D341Med (cell line): ENCODE data around the gene EEF1A2.
A peak's percentile ranks its signal among the peaks of the same experiment; 100 is the strongest.

Source experiments
- DNase-seq: peaks from one replicate; pipeline ENCODE4 v3.0.0; 2012; ENCODE audit warnings: low spot score

The EEF1A2 gene

DNA sequence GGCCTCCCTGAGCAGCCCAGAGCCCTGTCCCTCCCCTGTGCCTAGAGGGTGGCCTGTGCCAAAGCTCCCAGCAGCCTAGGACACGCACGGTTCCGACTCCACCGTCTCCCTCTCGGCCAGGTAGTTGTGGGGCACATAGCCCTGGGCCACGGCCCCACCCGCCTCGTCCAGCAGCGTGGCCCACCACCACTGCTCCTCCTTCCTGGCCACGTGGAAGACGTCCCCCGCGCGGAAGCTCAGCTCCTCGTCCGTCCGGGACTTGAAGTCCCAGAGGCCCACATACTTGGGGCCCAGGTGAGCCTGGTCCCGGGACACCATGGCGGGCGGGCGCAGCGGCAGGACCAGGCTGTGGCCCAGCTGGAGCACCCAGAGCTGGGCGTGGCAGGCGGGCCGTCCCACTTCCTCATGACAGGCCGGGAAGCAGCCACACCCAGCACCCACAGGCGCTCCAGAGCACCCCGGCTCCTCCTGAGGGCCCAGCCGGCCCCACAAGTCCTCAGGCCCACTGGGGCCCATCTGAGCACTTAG is 38.2 kb upstream of the EEF1A2 start, which contains the start of gene PTK6:
Gene PTK6, minus strand, starts transcription at position 380 of the 528 bp plus-strand sequence. Its CDS starts 62 bp downstream, at position 318.
- no peak for DNase-seq

DNA sequence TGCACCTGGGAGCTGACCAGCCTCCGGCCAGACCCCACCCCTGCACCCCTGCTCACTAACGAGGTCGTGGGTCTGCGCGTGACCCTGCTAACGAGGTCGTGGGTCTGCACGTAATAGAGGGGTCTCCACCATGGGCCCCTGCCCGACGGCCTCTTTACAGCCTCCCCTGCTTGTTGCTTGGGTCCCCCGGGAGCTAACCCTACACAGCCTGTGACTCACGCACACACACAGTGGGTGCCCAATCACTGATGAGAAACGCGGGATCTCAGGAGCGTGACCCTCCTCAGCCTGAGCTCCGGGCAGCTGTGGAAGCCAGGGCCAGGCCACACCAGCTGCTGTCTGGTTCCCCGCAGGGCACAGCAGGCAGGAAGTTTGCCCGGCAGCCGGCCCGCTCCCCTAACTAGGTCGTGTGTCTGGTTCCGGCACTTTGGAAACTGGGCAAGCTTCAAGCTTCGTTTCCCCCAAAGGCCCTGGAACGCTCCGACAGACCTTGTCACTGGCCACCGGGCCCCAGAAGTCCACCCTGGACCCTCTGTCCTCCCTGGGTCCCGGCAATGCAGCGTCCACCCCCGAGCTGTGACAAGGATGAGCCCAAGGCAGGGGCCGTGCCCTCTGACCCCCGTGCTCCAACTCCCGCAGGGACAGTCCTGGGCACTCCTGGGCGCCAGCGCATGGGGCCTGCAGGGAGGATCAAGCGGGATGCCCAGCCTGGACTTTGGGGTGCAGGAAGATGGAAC is 37.5 kb upstream of the EEF1A2 start:
- no peak for DNase-seq

DNA sequence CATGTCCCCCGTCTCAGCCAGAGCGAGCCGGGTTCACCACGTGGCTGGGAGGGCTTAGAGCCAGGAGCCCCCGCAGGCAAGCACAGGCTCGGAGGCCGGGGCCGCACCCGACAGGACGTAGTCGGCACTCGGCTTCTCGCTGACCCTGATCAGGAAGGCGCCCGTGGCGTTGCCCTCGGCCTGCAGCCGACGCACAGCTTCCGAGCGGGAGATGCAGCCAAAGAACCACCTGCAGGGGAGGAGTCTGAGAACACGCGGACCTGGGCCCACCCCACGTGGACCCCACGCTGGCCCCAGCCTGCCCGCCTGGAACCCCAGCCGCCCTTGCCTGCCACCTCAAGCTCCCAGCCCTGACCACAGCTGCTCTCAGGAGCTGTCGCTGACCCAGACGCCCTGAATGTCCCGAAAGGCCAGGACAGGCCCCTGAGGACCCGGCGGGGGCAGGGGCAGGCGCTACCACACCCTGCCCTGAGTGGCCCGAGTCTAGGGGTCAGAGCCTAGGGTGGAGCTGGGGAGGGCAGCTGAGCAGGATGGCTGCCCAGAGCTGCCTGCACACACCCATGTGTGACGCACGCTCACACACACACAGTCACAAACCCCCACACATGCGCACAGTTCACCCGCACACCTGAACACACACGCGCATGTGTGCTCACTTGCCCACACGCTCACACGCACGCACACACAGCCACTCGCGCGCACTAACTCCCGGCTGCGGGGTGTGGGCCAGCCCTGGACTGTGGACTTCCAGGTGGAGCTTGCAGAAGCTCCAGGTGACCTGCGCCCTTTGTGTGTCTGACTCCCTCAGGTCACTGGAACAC is 36.2 kb upstream of the EEF1A2 start:
- no peak for DNase-seq

DNA sequence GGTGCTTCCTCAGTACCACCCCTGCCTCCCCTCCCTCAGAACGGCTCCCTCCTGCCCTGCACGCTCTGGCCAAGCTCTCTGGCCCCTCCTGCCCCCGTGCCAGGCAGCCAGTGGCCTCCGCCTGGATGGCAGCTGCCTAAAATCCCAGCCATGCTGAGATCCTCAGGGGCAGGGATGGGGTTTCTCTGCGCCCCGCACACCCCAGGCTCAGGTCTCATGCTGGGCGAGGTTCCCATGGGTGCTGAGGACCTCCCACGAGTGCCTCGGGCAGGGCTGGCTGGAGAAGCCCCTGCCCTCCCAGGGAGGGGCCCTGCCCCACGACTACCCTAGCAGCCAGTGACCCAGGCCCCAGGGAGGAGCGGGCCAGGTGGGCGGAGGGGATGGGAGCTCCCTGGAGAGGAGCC is 35.5 kb upstream of the EEF1A2 start:
- no peak for DNase-seq

DNA sequence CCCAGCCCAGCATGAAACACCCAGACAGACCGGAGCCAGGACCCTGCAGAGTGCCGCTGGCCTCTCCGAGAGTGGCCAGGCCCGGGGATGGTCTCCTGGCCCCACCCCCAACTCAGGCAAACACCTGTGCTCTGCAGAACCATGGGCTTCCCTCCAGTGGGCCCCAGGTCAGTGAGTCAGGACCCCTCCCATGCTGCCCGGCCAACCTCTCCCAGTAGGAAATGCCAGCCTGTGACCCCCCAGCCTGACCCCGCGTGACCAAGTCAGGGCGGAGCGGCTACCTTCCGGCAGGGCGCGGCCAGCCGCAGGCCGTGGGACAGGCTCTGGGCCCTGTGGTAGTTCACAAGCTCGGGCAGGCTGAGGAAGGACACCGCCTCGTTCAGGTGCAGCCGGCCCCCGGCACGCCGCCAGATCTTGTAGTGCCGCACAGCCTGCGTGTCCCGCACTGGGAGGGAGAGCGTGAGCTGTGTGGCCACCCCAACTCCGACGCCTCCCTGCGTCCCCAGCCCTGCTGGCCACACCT is 35.0 kb upstream of the EEF1A2 start:
- DNase-seq: no peak

DNA sequence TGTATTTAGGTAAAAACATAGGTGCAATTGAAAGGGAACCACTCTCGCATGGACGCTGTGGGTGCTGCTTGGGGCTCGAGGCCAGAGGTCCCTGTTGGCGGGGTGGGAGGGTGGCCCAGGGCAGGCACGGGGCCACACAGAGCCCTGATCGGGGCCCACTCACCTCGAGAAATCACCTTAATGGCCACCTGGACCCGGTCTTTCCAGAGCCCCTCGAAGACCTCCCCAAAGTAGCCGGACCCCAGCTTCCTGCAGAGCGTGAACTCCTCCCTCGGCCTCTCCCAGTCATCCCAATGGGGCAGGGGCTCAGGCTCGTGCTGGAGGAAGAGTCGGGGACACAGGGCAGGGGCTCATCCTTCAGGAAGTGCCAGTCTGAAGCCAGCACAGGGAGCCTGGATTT is 34.5 kb upstream of the EEF1A2 start:
- no peak for DNase-seq

DNA sequence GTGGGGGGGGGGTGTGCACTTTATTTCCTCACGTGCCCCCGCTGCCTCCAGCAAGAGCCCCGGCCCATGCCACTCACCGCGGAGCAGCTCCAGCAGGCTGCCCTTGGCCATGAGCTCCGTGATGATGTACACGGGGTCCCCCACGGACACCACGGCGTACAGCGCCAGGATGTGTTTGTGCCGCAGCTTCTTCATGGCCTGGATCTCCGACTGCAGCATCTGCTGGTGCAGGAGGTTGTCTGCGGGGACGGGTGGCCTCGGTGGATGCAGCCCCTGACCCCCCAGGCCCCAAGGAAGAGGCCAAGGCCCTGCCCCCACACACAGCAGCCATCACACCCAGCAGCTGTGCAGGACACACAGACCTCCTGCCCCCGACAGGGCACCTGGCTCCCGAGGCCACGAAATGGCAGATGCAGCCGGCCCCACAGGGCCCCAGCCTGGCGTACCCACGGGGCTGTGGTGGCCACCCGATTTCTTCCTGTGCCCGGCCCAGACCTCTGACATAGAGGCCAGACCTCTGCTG is 33.6 kb upstream of the EEF1A2 start:
- peak; percentile 23 for DNase-seq

DNA sequence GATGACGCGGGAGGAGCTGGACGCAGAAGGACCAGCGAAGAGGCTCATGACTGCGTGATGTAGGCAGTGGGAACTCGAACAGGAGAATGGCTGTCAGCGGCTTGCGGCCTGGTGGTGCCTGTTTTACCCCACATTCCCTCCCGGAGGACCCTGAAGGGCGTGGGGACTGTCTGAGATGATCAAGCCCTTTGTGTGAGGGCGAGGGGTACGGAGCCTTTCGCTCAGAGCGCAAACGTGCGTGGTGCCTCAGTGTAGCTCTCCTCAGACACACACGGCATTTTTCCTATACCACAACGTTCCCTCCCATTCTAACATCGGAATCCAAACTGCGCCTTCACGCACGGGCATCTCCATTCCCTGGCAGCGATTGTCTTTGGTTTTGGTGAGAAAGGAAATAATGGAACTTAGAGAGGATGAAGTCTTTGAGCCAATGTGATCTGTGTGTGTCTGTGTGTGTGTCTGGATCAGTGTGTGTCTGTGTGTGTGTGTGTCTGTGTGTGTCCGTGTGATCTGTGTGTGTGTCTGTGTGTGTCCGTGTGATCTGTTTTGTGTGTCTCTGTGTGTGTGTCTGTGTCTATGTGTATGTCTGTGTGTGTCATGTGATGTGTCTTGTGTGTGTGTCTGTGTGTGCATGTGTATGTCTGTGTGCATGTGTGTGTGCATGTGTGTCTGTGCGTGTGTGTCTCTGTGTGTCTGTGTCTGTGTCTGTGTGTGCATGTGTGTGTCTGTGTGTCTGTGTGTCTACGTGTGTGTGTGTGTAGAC is 33.0 kb upstream of the EEF1A2 start:
- DNase-seq: peak; percentile 37

DNA sequence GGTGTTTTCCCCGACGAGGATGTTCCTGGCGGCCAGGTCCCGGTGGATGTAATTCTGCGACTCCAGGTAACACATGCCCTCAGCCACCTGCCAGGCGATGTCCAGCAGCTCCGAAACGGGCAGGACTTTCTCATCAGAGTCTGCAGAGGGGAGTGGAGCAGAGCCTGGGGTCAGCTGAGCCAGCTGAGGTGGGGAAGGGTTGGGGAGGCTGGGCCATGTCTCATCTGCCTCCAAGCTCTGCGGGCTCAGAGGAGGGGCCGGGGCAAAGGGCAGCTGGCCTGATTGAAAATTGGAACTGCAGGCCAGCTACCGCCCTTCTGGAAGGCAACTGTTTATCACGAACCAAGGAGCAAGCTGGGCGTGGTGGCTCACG is 31.9 kb upstream of the EEF1A2 start:
- peak; percentile 20 for DNase-seq

DNA sequence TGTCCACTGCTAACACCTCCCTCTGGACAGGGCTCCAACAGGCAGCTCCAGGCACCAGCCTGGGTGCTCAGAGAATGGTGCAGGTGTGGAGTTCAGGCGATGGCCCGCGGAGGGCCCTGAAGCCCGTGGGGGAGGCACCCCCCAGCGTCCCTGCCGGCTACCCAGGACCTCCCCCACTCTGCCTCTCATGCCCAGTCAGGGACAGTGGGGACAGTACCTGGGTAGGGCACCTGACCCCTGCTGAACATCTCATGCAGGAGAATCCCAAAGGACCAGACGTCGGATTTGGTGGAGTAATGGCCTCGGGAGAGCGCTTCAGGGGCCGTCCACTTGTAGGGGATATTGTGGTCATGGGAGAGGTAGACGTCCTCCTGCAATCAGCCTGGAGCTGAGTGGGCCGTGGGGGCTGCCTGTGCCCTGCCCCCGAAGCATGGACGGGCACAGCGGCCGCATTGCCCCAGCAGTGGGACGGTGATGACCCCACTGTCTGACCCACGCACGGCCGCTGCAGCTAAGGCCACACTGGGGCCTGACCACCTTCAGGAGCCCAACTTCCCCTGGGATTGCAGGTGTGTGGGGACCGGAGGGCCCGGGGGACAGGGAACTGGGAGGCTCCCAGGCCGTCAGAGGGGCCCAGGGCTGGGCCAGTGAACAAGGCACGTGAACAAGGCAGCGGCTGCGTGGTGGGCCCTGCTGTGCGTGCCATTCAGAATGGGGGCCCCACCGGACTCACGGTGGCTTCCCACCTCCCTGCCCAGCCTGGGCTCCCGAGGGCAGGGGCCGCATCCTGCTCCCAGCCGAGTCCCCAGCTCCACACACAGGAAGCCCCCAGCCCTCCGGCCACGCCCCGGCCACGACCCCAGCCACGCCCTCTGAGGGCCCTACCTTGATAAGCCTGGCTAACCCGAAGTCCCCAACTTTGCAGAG is 31.2 kb upstream of the EEF1A2 start:
- peak; percentile 34 for DNase-seq

DNA sequence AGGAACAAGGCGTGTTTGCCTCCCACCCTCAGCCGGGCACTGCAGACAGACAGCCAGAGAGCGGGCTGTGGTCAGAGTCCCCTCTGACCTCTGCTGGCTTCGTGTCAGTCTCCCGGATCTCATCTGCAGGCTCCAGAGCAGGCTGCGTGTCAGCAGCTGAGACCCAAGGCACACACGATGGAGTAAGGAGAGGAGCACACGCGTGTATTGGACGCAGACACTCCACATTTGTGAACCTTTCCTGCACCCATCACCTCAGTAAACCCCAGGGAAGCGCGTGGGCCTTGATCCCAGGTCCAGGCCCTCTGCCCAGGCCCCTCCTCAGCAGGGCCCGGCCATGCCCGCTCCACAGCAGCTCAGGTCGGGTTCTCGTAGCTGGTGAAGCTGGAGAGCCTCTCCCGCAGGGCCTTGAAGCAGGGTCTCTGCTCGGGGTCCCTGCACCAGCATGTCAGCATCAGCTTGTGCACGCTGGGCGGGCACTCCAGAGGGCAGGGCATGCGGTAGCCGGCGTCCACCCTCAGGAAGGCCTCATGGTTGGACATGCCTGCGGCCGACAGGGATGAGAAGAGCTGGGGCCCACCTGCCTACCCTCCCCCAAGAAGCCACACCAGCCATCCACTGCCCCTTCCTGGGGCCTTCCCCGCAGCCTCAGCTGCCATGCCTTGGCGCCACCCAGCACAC is 30.4 kb upstream of the EEF1A2 start:
- DNase-seq: peak; percentile 39

DNA sequence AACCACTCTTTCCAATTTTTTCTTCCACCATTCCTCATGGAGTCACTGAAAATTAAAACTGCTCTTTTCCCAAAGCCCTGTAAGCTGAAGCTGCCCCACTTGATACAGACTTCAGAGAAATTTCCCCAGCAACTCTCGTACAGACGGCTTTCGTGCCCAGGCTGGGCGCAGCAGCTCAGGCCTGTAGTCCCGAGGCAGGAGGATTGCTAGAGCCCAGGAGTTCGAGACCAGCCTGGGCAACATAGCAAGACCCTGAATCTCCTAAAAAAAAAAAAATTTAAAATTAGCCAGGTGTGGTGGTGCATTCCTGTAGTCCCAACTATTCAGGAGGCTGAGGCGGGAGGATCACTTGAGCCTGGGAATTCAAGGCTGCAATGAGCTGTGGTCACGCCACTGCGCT is 28.3 kb upstream of the EEF1A2 start:
- no peak for DNase-seq

DNA sequence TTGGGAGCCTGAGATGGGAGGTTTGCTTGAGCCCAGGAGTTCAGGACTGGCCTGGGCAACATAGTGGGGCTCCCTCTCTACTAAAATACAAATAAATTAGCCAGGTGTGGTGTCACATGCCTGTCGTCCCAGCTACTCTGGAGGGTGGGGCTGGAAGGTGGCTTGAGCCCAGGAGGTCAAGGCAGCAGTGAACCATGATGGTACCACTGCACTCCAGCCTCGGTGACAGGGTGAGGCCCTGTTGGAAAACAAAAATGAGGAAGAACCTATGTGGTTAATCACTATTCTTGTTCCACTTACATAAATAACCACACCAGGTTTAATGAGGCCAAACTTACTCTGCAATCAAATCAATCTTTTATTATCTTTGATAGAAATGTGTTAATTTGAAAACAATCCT is 27.1 kb upstream of the EEF1A2 start:
- no peak for DNase-seq

DNA sequence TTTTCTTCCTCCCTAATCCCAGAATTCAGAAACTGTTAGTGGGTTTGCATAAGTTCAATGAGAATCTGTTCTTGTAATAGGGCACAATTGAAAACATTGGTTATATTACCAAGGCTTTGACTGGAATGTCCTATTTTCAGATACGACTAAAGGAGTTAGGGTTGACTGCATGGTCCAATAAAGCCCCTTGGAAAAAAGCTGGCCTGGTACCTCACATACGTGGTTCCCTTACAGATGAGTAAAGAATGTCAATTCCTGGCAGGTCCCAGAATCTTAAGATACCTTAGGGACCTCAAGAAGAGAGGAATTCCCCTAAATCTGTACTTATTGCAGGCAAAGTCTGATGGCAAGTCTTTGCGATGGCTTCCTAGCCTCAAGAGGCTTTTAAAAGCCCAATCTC is 26.3 kb upstream of the EEF1A2 start:
- no peak for DNase-seq

DNA sequence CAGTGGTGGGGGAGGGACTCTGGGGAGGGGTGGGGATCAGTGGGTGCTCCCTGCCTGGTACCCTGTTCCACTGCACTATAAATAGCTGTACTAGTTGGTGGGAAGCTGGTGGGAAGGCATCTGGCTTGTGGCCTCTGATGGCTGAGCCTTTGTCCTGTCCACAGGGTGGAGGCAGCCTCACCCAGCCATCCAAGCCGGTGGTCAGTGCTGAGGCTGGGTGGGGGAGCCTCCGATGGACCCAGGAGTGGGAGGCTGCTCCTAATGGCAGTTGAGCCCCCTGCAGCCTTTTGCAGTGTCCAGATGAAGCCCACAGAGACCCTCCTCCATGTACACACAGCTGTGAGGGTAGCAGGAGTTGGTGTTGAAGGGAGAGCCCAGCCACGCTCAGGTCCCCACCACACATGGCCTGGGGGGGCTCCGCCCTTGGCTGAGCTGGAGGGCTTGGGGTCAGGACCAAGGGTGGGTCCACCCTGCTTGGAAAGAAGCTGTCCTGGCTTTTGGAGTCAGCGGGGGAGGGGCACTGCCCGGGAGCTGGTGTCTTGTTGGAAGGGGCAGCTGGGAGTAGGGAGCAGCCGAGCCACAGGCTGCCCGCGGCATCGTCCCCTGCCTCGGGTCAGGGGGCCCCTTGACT is 24.2 kb upstream of the EEF1A2 start:
- no peak for DNase-seq

DNA sequence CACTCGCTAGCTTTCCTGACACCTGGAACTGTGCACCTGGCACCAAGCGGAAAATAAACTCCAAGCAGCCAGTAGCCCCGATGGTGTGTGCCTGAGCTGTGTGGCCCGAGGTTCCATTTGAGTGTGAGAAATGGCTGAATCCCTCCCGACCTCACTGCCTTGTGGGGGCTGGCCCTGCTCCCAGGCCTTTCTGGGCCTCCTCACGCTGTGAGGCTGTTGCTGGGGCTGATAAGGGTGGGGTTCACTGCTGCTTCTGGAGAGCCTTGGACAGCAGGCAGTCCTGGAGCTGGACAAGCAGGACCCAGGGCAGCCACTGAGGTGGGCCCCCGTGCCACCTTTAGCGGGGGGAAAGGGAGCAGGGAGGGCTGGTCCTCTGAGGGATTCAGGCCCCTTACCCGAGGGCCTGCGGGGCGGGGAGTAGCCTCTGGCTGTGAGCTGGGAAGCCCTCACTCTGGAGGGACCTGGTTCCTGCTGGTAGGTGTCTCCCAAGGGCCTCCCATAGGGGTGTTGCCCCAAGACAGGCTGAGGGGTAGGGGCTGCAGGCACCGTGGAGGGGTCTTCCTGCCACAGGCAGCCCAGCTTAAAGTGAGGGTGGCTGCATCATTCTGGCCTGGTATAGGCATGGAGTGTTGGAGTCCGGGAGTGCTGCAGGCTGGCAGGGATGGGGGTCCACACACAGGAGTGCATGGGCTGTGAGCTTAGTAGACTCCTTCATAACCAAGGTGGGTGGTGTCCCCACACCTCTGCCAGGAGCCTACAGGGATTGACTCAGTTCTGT is 23.4 kb upstream of the EEF1A2 start:
- peak; percentile 19 for DNase-seq

DNA sequence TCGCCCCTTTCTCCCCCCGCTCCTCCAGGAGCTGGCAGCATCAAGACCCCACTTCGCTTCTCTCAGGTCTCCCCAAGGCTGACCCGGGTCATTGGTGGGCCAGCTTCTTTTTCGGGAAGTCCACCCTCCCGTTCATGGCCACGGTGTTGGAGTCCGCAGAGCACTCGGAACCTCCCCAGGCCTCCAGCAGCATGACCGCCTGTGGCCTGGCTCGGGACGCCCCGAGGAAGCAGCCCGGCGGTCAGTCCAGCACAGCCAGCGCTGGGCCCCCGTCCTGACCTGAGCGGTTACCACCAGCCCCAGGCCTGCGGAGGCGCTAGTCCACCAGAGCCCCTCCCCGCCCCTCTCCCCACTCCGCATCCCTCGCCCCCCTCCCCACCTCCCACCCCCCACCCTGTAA is 22.7 kb upstream of the EEF1A2 start:
- peak; percentile 36 for DNase-seq

DNA sequence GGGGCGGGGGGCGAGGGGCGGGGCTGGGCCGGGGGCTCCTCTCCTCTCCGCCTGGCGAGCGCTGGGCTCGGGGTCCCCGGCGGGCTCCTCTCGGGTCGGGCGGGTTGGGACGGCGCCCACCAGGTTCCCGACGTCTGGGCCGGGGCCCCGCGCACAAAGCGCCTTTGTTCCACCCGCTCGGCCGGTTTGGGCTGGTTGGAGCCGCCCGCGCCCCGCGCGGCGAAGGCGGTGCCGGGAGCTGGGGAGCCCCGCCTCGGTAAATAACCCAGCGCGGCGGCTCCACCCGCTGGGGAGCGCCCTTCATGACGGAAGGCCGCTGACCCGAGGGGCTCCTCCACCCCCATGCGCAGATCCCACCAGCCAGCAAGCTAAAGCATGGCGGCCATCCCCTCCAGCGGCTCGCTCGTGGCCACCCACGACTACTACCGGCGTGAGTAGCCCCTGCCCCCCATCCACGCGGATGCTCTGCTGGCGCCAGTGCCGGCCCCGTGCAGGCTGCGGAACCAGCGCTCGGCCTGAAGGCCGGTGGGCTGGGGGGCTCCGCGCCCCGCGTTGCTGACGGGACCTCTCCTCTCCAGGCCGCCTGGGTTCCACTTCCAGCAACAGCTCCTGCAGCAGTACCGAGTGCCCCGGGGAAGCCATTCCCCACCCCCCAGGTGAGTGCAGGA is 22.2 kb upstream of the EEF1A2 start:
- peak; percentile 87 for DNase-seq
